ENCODE measurements around the gene IRF4.

IRF4 gene

DNA sequence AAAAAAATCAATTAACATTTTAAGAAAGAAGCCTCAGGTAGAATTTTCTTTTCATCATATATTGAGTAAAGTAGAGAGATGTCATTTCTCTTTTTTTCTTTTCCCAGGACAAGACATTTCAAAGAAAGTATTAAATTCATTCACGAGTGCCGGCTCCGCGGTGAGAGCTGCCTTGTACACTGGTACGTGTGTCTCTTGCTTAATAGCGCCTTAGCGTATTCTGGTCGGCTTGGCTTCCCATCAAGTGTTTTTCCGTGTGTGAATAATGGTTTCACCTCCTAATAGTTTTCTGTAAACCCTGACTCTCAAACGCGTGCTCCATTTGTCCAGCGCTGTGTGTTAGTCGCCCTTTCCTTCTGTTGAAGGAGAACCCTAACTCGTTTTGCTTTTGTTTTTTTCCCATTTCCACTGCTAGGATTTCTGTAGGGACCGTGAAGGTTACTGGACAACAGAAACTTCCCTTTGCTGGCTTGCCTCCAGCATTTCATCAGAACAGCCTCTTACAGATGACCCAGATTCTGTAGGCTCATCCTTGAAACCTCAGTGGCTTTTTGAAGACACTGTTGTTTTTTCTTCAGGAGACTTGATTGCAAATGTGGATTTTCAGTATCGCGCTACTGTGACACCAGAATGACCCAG is 45.7 kb upstream of the IRF4 start:
- Histone ChIP-seq H3K27me3 (ENCODE audit: insufficient read depth, insufficient read length) (peaks cover 98% of the 10 kb centered on the region), H3K36me3 (ENCODE audit: insufficient read depth, insufficient read length, low read length) (peaks cover 15% of the 10 kb centered on the region), H3K9ac (ENCODE audit: insufficient read length, low read depth) (no peak overlapping the region), H3K9me3 (ENCODE audit: insufficient read depth, low read length) (no peaks in the 10 kb centered on the region), H3K4me3 (ENCODE audit: insufficient read length, low read depth) (no peak overlapping the region), H3K4me1 (ENCODE audit: insufficient read depth, insufficient read length) (peaks cover 3% of the 10 kb centered on the region)
- no peak for DNase-seq (ENCODE audit: low read depth, low spot score)
- TF ChIP-seq YY1 (IDR thresholded peaks at IDR 0.05; ENCODE audit: insufficient read depth, insufficient read length) (no peak), SUZ12 (IDR thresholded peaks at IDR 0.05; ENCODE audit: extremely low read depth, insufficient read depth, insufficient read length) (no peak), ZNF274 (IDR thresholded peaks at IDR 0.05; ENCODE audit: low read depth, low read length) (no peak)

DNA sequence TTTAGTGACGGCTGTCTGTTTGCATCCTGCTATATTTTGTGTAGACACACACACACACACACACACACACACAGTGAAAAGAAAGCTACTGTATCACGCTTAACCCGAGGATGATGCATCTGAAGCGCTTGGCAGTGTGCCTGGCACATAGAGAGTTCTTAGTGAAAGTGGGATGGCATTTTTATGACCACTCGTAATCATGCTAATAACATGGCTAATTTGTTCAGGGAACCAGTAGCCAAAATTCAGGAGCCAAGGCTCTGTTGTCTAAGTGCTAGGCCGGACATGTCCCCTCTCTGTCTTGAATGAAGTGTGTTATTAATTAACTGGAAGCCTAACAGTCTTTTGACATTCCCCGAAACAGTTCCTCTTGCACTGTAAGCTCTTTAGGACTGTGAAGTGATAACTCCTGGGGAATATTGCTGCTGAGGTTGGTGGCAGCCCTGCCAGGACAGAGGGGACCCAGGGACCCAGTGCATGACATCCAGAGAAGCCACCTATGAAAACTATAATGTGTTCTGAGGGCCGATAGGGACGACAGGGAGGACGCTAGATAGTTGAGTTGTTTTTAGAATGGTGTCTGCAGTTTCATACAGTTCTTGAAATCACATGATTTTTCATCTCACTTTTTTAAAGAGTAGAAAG is 45.0 kb upstream of the IRF4 start:
- no peak for DNase-seq (ENCODE audit: low read depth, low spot score)
- peaks cover 15% of the 10 kb centered on the region for H3K36me3 ChIP-seq (ENCODE audit: insufficient read depth, insufficient read length, low read length)
- H3K9me3 ChIP-seq (ENCODE audit: insufficient read depth, low read length) = no peaks in the 10 kb centered on the region

DNA sequence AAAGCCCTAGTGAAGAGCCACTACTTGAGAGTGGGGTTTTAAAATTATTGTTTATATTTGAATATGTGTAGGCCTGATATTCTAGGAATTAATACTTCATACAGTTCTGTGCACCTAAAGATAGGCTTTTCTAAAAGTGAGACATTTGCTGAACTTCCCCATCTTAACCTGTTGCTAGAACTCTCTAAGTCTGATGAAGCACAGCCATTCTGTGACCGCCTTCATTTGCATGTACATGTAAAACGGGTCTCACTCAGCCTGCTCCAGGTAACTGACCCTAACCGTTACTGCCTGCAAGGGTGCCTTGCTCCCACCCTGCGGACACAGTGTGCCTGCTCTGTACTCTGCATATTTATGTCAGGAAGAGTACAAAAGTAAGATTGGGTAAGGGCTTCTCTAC is 44.3 kb upstream of the IRF4 start:
- no peak for DNase-seq (ENCODE audit: low read depth, low spot score)
- H3K4me3 ChIP-seq (ENCODE audit: insufficient read length, low read depth) = no peak overlapping the region
- H3K27me3 ChIP-seq (ENCODE audit: insufficient read depth, insufficient read length) = peaks cover 98% of the 10 kb centered on the region
- no peak for TF ChIP-seq YY1 (IDR thresholded peaks at IDR 0.05; ENCODE audit: insufficient read depth, insufficient read length)
- no peak for TF ChIP-seq SUZ12 (IDR thresholded peaks at IDR 0.05; ENCODE audit: extremely low read depth, insufficient read depth, insufficient read length)
- no peak for TF ChIP-seq ZNF274 (IDR thresholded peaks at IDR 0.05; ENCODE audit: low read depth, low read length)
- peaks cover 10% of the 10 kb centered on the region for H3K4me1 ChIP-seq (ENCODE audit: insufficient read depth, insufficient read length)
- no peaks in the 10 kb centered on the region for H3K9me3 ChIP-seq (ENCODE audit: insufficient read depth, low read length)
- peaks cover 15% of the 10 kb centered on the region for H3K36me3 ChIP-seq (ENCODE audit: insufficient read depth, insufficient read length, low read length)
- H3K9ac ChIP-seq (ENCODE audit: insufficient read length, low read depth) = no peak overlapping the region

More for the DNA sequence above, 45.0 kb upstream of the IRF4 start:
- Histone ChIP-seq H3K4me1 (ENCODE audit: insufficient read depth, insufficient read length) (peaks cover 5% of the 10 kb centered on the region), H3K4me3 (ENCODE audit: insufficient read length, low read depth) (no peak overlapping the region), H3K9ac (ENCODE audit: insufficient read length, low read depth) (no peak overlapping the region), H3K27me3 (ENCODE audit: insufficient read depth, insufficient read length) (peaks cover 98% of the 10 kb centered on the region)
- TF ChIP-seq YY1 (IDR thresholded peaks at IDR 0.05; ENCODE audit: insufficient read depth, insufficient read length) (no peak), ZNF274 (IDR thresholded peaks at IDR 0.05; ENCODE audit: low read depth, low read length) (no peak), SUZ12 (IDR thresholded peaks at IDR 0.05; ENCODE audit: extremely low read depth, insufficient read depth, insufficient read length) (no peak)

DNA sequence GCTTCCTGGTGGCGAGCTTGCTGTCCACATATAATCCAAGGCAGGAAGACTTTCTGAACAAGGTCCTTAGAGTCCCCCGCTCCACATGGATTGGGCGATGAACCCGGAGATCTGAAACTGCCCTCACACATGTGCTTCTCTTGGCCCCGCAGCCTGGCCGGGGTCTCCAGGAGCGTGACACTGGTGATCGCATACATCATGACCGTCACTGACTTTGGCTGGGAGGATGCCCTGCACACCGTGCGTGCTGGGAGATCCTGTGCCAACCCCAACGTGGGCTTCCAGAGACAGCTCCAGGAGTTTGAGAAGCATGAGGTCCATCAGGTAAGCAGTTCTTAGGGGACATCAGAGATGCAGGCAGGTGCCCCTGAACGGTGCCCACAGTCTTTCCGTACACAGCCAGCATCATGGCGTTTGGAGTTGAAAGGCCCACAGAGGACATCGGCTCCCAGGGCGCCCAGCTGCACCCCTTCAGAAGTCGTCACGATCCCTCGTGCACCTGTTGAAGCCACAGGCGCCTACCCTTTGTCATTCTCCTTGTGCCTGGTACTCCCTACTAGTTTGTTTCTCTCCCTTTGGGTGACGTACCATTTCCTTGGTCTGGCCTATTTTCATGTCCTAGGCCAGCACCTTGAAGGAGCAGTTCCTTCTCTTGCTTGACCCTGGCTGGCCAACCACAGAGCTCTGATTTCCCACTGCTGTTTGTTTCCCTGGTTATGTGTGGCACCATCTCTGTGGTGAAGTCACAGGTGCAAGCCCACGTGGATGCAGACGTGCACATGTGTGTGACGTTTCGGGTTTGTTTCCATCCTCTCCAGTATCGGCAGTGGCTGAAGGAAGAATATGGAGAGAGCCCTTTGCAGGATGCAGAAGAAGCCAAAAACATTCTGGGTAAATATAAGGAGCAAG is 43.3 kb upstream of the IRF4 start:
- Histone ChIP-seq H3K27me3 (ENCODE audit: insufficient read depth, insufficient read length) (peaks cover 98% of the 10 kb centered on the region), H3K9ac (ENCODE audit: insufficient read length, low read depth) (no peak overlapping the region), H3K36me3 (ENCODE audit: insufficient read depth, insufficient read length, low read length) (peaks cover 15% of the 10 kb centered on the region), H3K4me3 (ENCODE audit: insufficient read length, low read depth) (no peak overlapping the region), H3K4me1 (ENCODE audit: insufficient read depth, insufficient read length) (peaks cover 14% of the 10 kb centered on the region), H3K9me3 (ENCODE audit: insufficient read depth, low read length) (no peaks in the 10 kb centered on the region)
- TF ChIP-seq ZNF274 (IDR thresholded peaks at IDR 0.05; ENCODE audit: low read depth, low read length) = no peak
- no peak for TF ChIP-seq SUZ12 (IDR thresholded peaks at IDR 0.05; ENCODE audit: extremely low read depth, insufficient read depth, insufficient read length)
- no peak for TF ChIP-seq YY1 (IDR thresholded peaks at IDR 0.05; ENCODE audit: insufficient read depth, insufficient read length)
- no peak for DNase-seq (ENCODE audit: low read depth, low spot score)

DNA sequence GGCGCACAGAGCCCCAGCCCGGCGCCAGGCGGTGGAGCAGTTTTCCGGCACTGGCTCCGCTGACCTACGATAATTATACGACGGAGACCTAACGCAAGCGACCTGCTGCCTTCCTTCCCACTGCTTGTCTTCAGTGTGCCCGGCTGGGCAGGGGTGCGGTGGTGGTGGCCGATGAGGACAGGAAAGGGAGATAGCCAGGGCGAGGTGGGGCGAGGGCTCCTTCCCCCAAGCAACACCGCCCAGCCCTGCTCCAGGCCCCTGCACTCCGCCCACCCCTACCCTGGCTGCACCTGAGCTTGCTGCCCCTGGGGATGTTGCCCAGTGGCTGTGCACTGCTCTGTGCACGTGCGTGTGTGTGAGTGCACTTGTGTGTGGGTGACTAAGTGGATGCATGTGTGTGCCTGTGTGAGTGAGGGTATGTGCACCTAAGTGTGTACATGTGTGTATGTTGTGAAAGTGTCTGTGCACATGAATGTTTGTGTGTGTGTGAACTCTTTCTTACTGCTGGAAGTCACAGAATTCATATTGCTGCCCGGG is 42.6 kb upstream of the IRF4 start:
- no peaks in the 10 kb centered on the region for H3K9me3 ChIP-seq (ENCODE audit: insufficient read depth, low read length)
- DNase-seq (ENCODE audit: low read depth, low spot score) = no peak
- no peak overlapping the region for H3K9ac ChIP-seq (ENCODE audit: insufficient read length, low read depth)
- peaks cover 15% of the 10 kb centered on the region for H3K36me3 ChIP-seq (ENCODE audit: insufficient read depth, insufficient read length, low read length)
- peaks cover 98% of the 10 kb centered on the region for H3K27me3 ChIP-seq (ENCODE audit: insufficient read depth, insufficient read length)
- H3K4me1 ChIP-seq (ENCODE audit: insufficient read depth, insufficient read length) = peaks cover 14% of the 10 kb centered on the region
- TF ChIP-seq YY1 (IDR thresholded peaks at IDR 0.05; ENCODE audit: insufficient read depth, insufficient read length) (no peak), SUZ12 (IDR thresholded peaks at IDR 0.05; ENCODE audit: extremely low read depth, insufficient read depth, insufficient read length) (no peak), ZNF274 (IDR thresholded peaks at IDR 0.05; ENCODE audit: low read depth, low read length) (no peak)
- H3K4me3 ChIP-seq (ENCODE audit: insufficient read length, low read depth) = no peak overlapping the region

DNA sequence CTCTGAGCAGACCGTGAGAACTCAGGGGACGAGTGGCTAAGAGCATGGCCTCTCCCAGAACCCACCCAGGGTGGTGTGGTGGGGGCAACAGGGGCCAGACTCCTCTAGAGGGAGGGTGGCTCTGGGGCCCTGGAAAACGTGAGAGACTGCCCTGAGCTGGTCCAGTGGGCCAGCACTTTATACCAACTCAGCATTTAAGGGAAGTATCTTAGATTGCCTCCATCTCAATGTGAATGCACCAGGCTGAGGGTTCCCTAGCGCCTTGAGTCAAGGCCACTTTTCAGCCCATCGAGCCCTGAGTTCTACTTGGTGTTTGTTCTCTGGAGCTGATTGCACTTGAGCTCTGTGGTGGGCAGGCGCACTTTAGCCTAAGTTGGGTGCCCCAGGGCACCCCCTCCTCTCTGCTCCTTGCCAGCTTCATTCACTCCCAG is 42.0 kb upstream of the IRF4 start:
- TF ChIP-seq YY1 (IDR thresholded peaks at IDR 0.05; ENCODE audit: insufficient read depth, insufficient read length) = no peak
- no peak for TF ChIP-seq ZNF274 (IDR thresholded peaks at IDR 0.05; ENCODE audit: low read depth, low read length)
- TF ChIP-seq SUZ12 (IDR thresholded peaks at IDR 0.05; ENCODE audit: extremely low read depth, insufficient read depth, insufficient read length) = no peak
- no peak overlapping the region for H3K9ac ChIP-seq (ENCODE audit: insufficient read length, low read depth)
- DNase-seq (ENCODE audit: low read depth, low spot score) = no peak
- H3K4me1 ChIP-seq (ENCODE audit: insufficient read depth, insufficient read length) = peaks cover 14% of the 10 kb centered on the region
- no peaks in the 10 kb centered on the region for H3K9me3 ChIP-seq (ENCODE audit: insufficient read depth, low read length)
- H3K36me3 ChIP-seq (ENCODE audit: insufficient read depth, insufficient read length, low read length) = peaks cover 15% of the 10 kb centered on the region
- H3K4me3 ChIP-seq (ENCODE audit: insufficient read length, low read depth) = no peak overlapping the region
- peaks cover 98% of the 10 kb centered on the region for H3K27me3 ChIP-seq (ENCODE audit: insufficient read depth, insufficient read length)
